GM18520 (cell line): ENCODE measurements around the gene ATP8B3.

Experiments used
- ATAC-seq: cut with Tn5 transposase; IDR thresholded peaks from one replicate; pipeline ENCODE4 v1.9.1; 2021; ENCODE audit not compliant: unreplicated experiment

The ATP8B3 gene

GRCh38 chr19:1811942-1812425, at the start of gene ATP8B3:
ATP8B3 (minus strand) TSS chr19:1812276; CDS start chr19:1811736, 540 bp downstream.
- peak; percentile 7 for ATAC-seq

DNA sequence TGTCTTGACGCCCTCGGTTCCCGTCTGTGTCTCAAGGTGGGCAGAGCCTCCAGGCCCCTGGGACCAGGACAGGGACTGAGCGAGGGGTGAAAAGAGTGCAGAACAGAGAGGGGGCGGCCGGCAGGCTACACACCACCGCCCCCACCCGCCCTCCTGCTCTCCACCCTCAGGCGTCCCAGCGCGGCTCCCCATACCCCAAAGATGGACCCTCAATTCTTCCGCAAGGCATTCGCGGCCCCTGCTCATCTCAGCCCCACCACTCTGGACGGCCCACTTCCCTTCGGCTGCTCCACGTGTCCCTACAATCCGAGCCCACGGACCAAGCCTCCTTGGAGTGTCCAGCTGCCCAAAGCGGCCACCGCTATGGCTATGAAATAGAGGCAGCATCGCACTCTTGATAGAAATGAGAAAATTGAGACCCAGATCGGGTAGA, 49.5 kb upstream of the ATP8B3 start:
- no peak for ATAC-seq

DNA sequence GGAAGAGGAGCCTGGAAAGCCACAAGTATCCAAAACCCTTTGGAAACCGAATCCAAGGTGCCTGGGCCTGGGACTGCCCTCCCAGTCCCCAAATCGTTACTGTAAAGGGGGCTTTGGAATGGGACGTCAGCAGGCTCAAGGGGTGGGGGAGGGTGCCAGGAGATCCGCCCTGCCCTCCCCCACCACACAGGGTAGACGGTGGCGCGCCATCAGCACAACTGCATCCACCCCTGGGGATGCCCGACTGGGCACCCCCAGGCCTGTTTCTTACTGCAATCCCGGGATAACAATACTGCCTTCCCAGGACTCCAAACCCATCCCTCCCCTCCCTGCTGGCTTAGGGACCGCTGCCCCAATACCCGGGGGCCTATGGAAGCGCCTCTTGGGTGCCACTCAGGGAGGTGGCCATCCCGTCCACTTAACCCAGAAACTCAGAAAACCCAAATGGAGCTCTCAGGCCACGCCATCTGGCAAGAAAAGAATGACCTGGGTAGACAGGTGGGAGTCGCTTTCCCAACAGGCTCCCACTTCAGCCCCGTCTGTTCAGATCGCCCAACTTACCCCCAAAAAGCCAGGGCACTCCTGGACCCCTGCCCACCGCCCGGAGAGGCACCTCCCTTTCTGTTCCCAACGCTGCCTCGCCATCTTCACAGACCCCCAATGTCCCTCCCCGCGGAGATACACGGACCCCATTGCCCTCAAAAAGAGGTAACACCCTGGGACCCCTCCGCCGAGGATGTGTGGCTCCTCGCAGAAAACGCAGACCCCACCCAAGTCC, 48.9 kb upstream of the ATP8B3 start:
- no peak for ATAC-seq

DNA sequence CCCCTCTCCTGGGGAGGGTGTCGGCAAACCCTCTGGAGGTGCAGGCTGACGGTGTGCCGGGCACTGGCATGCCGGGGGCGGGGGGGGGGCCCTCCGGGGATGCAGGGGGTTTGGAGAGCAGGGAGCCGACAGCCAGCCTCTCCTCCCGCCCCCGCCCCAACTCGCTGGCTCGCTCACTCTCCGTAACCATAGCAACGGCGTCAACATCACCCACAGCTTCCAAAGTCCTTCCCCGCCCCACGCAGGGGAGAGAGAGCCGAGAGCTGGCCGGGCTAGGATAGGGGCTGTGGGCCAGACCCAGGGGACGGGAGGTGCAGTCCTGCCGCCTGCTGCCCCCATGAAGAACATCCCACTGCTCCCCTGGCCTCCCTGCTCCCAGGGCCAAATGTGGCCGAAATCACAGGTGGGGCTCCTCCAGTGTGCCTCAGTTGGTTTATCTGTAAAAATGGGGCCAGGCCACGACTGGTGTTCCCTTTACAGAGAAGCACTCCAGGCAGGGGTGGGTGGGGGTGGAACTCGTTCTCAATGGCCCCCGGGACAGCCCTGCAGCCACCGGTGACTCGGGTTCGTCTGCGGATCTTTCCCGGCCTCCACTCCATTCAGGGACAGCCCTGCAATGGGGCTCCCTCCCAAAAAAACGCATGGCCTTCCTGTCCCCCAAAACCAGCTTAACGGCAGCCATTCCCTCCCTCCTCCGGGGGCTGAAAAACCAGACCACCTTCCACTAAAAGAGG, 48.1 kb upstream of the ATP8B3 start:
- no peak for ATAC-seq

DNA sequence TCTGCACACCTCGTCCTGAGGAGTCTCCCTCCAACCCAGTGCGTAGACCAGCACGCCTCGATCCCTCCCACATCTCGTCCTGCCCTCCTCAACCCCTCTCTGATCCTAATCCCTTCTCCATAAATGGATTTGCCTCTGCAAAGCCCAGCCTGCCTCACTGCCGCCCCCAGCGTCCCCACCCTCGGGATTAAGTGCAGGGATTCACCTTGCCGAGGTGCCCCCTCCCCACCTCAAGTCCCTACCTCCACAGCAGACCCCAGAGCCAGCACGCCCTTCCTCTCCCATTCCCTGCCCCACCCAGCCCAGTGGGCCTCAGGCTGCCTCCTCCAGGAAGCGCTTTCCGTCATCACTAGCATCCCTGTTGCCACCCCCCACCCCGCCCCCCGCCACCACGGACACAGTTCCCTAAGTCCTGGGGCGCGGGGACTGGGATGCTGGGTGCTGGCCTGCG, 47.3 kb upstream of the ATP8B3 start:
- ATAC-seq = no peak

DNA sequence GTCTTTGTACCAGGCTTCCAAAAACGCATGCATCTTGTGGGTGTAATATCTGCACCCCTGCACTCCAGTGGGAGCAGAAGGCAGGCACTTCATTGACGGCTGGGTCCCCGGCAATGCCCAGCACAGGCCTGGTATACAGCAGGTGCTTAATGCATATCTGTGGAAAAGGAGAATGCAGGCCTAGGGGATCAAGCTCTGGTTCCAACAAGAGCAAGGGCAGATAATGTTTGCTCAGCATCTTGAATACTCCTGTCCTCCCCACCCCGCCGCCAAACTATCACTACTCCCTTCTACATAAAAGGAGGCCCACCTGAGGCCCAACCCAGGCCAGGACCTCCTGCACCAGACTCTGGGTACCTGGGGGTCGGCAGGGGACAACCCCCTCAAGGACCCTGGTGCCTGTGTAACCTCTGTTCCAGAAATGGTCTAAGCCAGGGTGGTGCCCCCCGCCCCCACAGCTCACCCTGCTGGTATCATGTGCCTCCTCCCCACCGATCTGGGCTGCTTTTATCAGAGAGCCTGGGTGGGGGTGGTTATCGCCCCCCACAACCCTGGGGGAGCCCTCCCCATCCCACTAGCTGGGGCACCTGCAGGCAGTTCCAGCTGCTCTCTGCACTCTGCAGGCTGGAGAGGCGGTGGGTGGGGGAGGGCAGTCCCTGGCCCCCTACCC, 46.5 kb upstream of the ATP8B3 start:
- no peak for ATAC-seq

DNA sequence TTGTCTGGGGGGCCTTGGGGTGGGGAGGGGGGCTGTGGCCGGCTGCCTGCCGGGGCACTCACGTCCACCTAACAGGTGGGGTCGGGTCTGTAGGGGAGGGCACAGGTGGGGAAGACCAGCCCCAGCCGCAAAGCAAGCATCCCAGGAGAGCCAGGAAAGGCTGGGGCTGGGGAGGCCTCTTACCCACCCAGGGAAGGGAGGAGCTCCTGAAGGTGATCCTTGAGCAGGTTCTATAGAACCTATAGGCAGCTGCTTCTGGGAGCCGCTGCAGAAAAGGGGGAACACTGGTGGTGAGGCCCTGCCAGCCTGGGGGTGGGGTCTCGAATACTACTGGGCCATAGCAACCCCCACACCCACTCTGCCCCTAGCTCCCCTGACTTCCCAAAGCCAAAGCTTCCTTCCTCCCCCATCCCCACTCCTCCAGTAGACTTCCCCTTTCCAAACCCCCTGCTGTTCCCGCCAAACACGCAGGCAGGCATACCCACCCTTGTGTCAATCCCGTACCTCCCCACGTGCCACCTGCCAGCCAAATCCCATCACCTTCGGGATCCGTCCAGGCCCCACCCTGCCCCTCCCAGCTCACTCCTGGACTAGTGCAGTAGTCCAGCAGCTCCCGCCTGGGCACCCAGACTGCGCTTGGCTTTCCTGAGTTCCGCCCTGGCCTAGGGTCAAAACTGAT, 45.7 kb upstream of the ATP8B3 start:
- no peak for ATAC-seq

DNA sequence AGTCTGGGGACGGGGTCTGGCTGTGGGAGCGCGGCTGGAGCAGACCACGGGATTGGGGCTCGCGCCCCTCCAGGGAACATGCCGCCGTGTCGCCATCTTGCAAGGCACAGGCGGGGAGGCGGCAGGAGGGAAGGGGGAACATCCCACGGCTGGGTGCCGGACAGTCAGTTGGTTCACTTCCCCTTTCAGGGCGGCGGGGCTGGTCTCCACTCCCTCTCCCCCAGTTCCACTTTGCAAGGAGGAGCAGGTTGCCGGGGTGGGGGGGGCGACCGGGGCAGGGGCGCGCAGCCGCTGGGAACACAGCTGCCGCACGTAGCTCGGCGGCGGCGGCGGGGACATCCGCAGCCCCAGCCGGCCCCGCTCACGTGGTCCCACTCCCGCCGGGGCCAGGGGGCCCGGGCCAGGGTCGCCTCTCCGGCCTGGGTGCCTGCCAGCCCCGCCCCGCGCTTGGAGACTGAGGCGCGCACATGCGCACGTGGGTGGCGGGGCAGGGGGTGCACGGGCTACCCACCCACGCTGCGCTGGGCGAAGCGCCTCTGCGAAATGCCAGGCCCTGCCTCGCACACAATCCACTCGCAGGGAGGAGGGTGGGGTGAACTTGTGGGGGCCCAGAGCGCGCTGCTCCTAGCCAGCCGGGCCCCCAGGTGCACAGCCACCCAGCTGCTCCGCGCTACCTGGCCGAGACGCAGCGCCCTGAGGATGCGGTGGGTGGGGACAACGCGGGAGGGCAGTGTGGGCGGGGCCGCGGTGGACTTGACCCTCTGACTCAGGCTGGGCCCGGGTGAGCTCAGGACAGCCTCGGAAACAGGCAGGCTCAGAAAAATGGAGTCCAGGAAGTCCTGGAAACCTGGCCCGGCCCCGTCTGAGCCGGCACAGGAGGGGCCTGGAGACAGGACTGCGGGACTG, 44.9 kb upstream of the ATP8B3 start:
- no peak for ATAC-seq

- no peak for ATAC-seq
Measured at GRCh38 chr19:1856345-1856697, 44.2 kb upstream of the ATP8B3 start.

GRCh38 chr19:1855828-1856255, 43.8 kb upstream of the ATP8B3 start:
- no peak for ATAC-seq

- no peak for ATAC-seq
Measured at GRCh38 chr19:1855040-1855827, 43.2 kb upstream of the ATP8B3 start.

DNA sequence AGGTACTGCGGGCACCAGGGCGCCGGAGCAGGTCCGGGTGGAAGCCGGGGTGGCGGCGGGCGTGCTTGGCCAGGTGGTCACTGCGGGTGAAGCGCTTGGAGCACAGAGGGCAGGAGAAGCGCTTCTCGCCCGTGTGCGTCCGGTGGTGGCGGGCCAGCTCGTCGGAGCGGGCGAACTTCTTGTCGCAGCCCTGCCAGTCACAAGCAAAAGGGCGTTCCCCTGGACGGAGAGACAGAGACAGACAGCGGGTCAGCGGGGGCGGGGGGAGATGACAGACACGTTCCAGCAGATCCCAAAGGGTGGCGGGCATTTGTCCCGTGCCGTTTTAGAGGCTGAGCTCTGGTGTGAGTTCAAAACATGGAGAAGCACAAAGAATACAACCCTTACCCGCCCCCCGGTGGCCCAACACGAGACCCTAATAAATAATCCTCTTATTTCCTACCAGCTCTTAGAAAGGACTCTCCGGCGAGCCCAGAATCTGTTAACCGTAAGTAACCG, 42.5 kb upstream of the ATP8B3 start:
- ATAC-seq = no peak

- no peak for ATAC-seq
Measured at GRCh38 chr19:1854039-1854541, 42.0 kb upstream of the ATP8B3 start.

DNA sequence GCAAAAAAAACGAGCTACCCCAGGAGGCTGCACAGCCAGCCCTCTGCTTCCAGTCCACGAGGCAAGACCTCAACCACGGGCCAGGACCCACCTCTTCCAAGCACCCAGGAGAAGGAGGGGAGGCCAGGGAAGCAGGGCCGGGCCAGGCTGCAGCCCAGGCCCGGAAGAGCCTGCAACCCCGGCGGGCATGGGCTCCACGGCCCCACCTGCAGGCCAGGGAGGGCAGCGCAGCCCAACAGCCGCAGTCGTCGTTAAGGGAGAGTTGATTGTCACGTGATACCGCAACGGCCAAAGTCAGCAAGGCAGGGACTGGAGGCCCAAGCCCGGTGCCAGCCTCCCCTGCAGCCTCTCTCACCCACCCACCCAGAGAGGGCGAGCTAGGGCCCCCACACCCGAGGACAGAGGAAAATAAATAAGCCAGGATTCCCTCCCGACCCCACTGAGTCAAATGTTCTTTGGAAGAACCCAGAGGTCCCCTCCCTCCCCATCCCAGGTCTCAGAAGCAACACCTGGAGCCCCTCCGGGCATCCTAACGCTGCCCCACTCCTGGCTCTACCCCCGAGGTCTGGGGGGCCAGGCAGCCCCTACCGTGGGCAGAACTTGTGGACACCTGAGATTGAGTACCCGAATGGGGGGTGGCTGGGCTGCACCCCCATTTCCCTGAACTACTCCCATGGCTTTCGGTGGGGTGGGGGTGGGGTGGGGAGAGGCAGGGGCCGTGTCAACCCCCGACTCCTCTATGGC, 41.4 kb upstream of the ATP8B3 start:
- no peak for ATAC-seq

DNA sequence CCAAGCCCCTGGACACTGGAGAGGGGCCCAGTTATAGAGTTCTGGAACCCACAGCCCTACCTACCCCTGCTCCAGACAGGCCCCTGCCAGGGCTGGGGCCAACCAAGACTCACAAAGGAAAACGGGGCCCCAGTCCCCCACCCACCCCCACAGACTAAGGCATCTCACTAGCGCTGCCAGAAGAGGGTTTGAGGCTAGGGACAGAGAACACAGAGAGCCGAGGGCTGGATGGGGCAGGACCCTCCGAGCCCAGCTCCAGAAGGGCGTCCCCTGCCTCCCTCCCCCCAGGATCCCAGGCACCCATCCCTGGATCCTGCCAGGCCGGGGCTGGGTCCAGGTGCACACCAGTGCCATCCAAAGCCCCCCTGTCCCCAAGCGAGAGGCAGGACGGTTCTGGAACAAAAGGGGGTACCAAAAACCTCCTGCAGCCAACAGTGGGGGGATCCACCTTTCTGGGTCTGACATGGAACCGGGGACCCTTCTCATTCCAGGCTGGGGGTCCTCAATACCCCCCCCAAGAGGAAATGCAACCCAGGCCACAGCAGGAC, 40.6 kb upstream of the ATP8B3 start:
- ATAC-seq = no peak

DNA sequence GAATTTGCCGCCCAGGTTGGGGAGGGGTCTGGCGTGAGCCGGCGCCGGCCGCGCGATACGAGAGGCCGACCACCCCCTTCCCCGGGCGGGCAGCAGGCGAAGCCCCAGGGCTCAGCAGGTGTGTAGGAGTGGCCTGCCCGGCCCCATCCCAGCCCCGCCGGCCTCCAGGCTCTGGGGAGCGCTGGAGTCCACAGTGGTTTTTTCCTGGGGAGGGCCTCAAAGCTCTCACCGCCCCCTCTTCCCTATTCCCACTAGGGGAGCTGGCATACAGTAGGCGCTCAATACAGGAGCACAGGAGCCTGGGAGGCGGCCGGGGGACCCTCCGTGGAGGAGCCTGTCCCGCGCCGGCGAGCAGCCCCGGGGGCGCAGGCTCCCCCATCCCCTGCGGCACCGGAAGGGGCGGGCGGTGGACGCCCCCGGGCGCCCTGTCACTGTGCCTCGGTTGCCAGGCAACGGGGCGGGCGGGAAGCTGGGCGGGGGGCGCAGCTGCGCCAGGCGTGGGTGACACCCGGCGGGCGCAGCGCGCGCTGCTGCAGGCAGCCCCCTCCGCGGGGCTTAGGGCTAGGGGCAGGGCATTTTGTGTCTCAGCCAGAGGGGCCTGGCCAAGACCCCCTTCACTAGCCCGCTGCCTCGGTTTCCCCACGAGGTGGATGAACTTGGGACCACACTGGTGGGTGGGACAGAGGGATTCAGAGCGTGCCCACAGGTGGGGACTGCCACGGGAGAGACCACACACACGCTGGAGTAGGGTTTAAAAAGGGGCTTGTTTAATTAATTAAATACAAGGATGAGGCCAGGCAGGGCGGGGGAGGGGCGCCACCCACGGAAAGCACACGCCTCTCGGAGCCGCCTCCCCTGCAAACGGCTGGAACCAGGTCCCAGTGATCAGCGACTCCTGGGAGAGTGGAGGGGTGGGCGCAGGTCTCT, 39.8 kb upstream of the ATP8B3 start:
- no peak for ATAC-seq
